ES-I3 (cell line): ENCODE measurements around the gene TMCC2.
"Not testable (repeated sequence)": the region's sequence is repeated elsewhere in the genome, so short reads cannot be mapped to it uniquely, and the experiment has no call there.

Experiments
- H3K36me3 ChIP-seq: 2 replicates; pipeline ENCODE4 v1.6.1; 2013; ENCODE audit warnings: mild to moderate bottlenecking, low read length, control low read depth, moderate library complexity; ENCODE audit not compliant: insufficient read depth
- H3K4me1 ChIP-seq: 2 replicates; pipeline ENCODE4 v1.6.1; 2013; ENCODE audit warnings: mild to moderate bottlenecking, control low read depth, low read length; ENCODE audit not compliant: insufficient read depth
- H3K9ac ChIP-seq: 2 replicates; pipeline ENCODE4 v1.6.1; 2013; ENCODE audit warnings: low read depth, mild to moderate bottlenecking, low read length, moderate library complexity
- H3K9me3 ChIP-seq: 2 replicates; pipeline ENCODE4 v1.6.1; 2013; ENCODE audit warnings: mild to moderate bottlenecking, low read length, moderate library complexity; ENCODE audit not compliant: control insufficient read depth, insufficient read depth

Gene TMCC2

GRCh38 chr1:205270271-205270670, 42.5 kb downstream of the TMCC2 start:
- no peak overlapping the region for H3K9ac ChIP-seq
- H3K9me3 ChIP-seq, result no peaks in the 10 kb centered on the region
- H3K4me1 ChIP-seq, result peaks cover 34% of the 10 kb centered on the region
- H3K36me3 ChIP-seq, result no peaks in the 10 kb centered on the region

GRCh38 chr1:205270764-205271163, 43.0 kb downstream of the TMCC2 start:
- H3K9me3 ChIP-seq, result no peaks in the 10 kb centered on the region
- H3K9ac ChIP-seq, result no peak overlapping the region
- H3K4me1 ChIP-seq, result peaks cover 35% of the 10 kb centered on the region
- H3K36me3 ChIP-seq, result no peaks in the 10 kb centered on the region

GRCh38 chr1:205271277-205271676, 43.5 kb downstream of the TMCC2 start:
- H3K4me1 ChIP-seq, result peaks cover 35% of the 10 kb centered on the region
- no peaks in the 10 kb centered on the region for H3K36me3 ChIP-seq
- no peak overlapping the region for H3K9ac ChIP-seq
- no peaks in the 10 kb centered on the region for H3K9me3 ChIP-seq

- Histone ChIP-seq H3K9me3 (no peaks in the 10 kb centered on the region), H3K36me3 (no peaks in the 10 kb centered on the region), H3K4me1 (peaks cover 33% of the 10 kb centered on the region), H3K9ac (no peak overlapping the region)
Observed at GRCh38 chr1:205271745-205272144, 44.0 kb downstream of the TMCC2 start.

- Histone ChIP-seq H3K9me3 (no peaks in the 10 kb centered on the region), H3K36me3 (no peaks in the 10 kb centered on the region), H3K9ac (no peak overlapping the region), H3K4me1 (peaks cover 26% of the 10 kb centered on the region)
Observed at GRCh38 chr1:205272536-205272935, 44.8 kb downstream of the TMCC2 start.

GRCh38 chr1:205273551-205273982, 45.8 kb downstream of the TMCC2 start:
- Histone ChIP-seq H3K9ac (no peak overlapping the region), H3K36me3 (no peaks in the 10 kb centered on the region), H3K9me3 (no peaks in the 10 kb centered on the region), H3K4me1 (peaks cover 22% of the 10 kb centered on the region)

GRCh38 chr1:205274041-205274691, 46.4 kb downstream of the TMCC2 start:
- H3K9me3 ChIP-seq, result no peaks in the 10 kb centered on the region
- peaks cover 22% of the 10 kb centered on the region for H3K4me1 ChIP-seq
- no peaks in the 10 kb centered on the region for H3K36me3 ChIP-seq
- no peak overlapping the region for H3K9ac ChIP-seq

GRCh38 chr1:205275133-205275532, 47.4 kb downstream of the TMCC2 start:
- no peak overlapping the region for H3K9ac ChIP-seq
- H3K9me3 ChIP-seq, result no peaks in the 10 kb centered on the region
- H3K36me3 ChIP-seq, result no peaks in the 10 kb centered on the region
- peaks cover 22% of the 10 kb centered on the region for H3K4me1 ChIP-seq

GRCh38 chr1:205275916-205276688, 48.4 kb downstream of the TMCC2 start:
- Histone ChIP-seq H3K4me1 (peaks cover 21% of the 10 kb centered on the region), H3K36me3 (no peaks in the 10 kb centered on the region), H3K9me3 (no peaks in the 10 kb centered on the region), H3K9ac (no peak overlapping the region)

- H3K9me3 ChIP-seq, result no peaks in the 10 kb centered on the region
- no peaks in the 10 kb centered on the region for H3K36me3 ChIP-seq
- no peak overlapping the region for H3K9ac ChIP-seq
- peaks cover 18% of the 10 kb centered on the region for H3K4me1 ChIP-seq
Observed at GRCh38 chr1:205276689-205277065, 48.9 kb downstream of the TMCC2 start.

- Histone ChIP-seq H3K9me3 (no peaks in the 10 kb centered on the region), H3K9ac (no peak overlapping the region), H3K4me1 (peaks cover 18% of the 10 kb centered on the region), H3K36me3 (no peaks in the 10 kb centered on the region)
Observed at GRCh38 chr1:205279986-205280385, 52.2 kb downstream of the TMCC2 start.

- H3K9ac ChIP-seq, H3K36me3 ChIP-seq, H3K9me3 ChIP-seq: not testable (repeated sequence)
- H3K4me1 ChIP-seq, result peaks cover 22% of the 10 kb centered on the region
Observed at GRCh38 chr1:205280666-205281395, 53.1 kb downstream of the TMCC2 start.

- Histone ChIP-seq H3K9me3 (no peaks in the 10 kb centered on the region), H3K9ac (no peak overlapping the region; the same call in 1 of the 2 replicates), H3K4me1 (peaks cover 49% of the 10 kb centered on the region), H3K36me3 (no peaks in the 10 kb centered on the region)
Observed at GRCh38 chr1:205283270-205284147, 55.8 kb downstream of the TMCC2 start.
